HG03025 (cell line): ENCODE measurements around the gene ARHGAP9.

ENCODE experiments used
- ATAC-seq: cut with Tn5 transposase; IDR thresholded peaks from one replicate; pipeline ENCODE4 v1.9.1; 2021; ENCODE audit warnings: mild to moderate bottlenecking, moderate library complexity; ENCODE audit not compliant: unreplicated experiment, low FRiP score

ARHGAP9 gene

GRCh38 chr12:57474430-57474829 is 5.2 kb downstream of the ARHGAP9 start:
- no peak for ATAC-seq

- ATAC-seq = no peak
Observed at GRCh38 chr12:57473886-57474285, 5.8 kb downstream of the ARHGAP9 start.

GRCh38 chr12:57473392-57473791 is 6.3 kb downstream of the ARHGAP9 start:
- no peak for ATAC-seq

- no peak for ATAC-seq
Observed at GRCh38 chr12:57472391-57472790, 7.3 kb downstream of the ARHGAP9 start.

GRCh38 chr12:57471661-57472060 is 8.0 kb downstream of the ARHGAP9 start:
- no peak for ATAC-seq

GRCh38 chr12:57470970-57471656 is 8.6 kb downstream of the ARHGAP9 start:
- no peak for ATAC-seq

GRCh38 chr12:57470286-57470969 is 9.2 kb downstream of the ARHGAP9 start:
- ATAC-seq = no peak

- no peak for ATAC-seq
Observed at GRCh38 chr12:57469296-57470164, 10.1 kb downstream of the ARHGAP9 start.

GRCh38 chr12:57467915-57468314 is 11.8 kb downstream of the ARHGAP9 start:
- no peak for ATAC-seq

- ATAC-seq = no peak
Observed at GRCh38 chr12:57467212-57467874, 12.3 kb downstream of the ARHGAP9 start.

GRCh38 chr12:57465747-57466505 is 13.7 kb downstream of the ARHGAP9 start:
- ATAC-seq = no peak

GRCh38 chr12:57465030-57465746 is 14.5 kb downstream of the ARHGAP9 start:
- no peak for ATAC-seq

GRCh38 chr12:57464569-57464968 is 15.1 kb downstream of the ARHGAP9 start:
- ATAC-seq = no peak

GRCh38 chr12:57462912-57463253 is 16.8 kb downstream of the ARHGAP9 start:
- ATAC-seq = no peak

- peak; percentile 61 for ATAC-seq
Observed at GRCh38 chr12:57462251-57462911, 17.3 kb downstream of the ARHGAP9 start.

GRCh38 chr12:57461917-57462250 is 17.8 kb downstream of the ARHGAP9 start:
- no peak for ATAC-seq

GRCh38 chr12:57461276-57461916 is 18.3 kb downstream of the ARHGAP9 start:
- ATAC-seq = no peak

GRCh38 chr12:57460841-57461275 is 18.8 kb downstream of the ARHGAP9 start:
- no peak for ATAC-seq

- ATAC-seq = no peak
Observed at GRCh38 chr12:57460468-57460784, 19.2 kb downstream of the ARHGAP9 start.
